ENCODE results near the gene ZNF276.
"Not testable (repeated sequence)": the region's sequence is repeated elsewhere in the genome, so short reads cannot be mapped to it uniquely, and the experiment has no call there.

Gene ZNF276

GRCh38 chr16:89695875-89696669 lies 25.3 kb upstream of the ZNF276 start:
- in situ Hi-C loops (cut with MboI; ENCODE audit: low sequenced_read_pairs): no loop called here

- in situ Hi-C loops (cut with MboI; ENCODE audit: low sequenced_read_pairs): no loop called here
Observed at GRCh38 chr16:89696670-89697128, 24.6 kb upstream of the ZNF276 start.

DNA sequence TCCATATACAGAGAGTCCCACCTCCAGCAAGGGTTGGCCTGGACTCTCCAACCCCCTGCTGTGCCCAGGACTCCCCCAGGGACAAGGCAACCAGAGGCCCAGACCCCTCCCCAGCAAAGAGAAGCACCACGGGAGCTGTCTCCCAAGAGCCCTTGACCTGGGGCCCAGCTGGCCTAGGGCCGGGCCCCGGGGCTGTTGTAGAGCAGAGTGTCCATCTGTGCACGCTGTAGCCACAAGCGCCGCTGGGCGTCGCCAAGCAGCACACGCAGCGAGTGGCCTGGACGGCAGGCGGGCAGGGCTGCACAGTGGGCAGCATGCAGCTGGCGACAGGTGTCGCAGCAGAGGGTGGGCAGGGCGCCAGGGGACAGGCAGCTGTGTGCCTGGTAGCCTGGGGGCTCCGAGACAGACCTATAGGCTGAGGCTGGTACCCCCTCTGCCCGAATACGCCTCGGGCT lies 24.1 kb upstream of the ZNF276 start:
- in situ Hi-C loops (cut with MboI; ENCODE audit: low sequenced_read_pairs): no loop called here

DNA sequence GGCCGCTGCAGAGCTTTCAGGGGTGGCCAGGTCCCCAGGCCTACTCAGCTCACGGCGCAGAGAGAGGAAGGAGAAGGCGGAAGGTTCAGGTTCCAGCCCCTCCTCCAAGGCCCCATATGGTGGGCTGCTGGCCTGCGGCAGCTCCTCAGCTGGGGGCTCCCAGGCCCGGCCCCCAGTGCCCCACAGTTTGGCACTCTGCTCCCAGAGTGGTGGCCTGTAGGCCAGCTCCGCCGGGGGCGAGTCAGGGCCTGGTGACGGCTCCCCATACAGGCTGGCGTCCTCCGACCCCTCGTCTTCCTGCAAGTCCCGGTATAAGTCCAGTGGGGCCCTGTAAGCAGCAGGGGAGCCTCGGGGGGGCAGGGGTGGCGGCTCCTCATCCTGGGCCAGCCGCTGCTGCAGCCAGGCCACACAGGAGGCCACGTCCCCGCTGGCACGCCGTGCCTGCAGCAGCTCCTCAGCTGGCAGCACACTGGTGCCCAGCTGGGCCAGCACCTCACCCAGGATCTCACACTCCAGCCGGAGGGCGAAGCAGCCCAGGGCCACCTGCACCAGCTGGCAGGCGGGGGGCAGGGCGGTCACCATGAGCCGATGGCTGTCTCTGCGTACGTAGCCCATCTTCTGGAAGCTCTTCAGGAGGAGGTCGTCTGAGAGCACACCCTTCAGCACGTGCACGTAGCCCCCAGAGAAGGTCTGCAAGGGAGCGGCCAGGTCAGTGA lies 23.6 kb upstream of the ZNF276 start:
- in situ Hi-C loops (cut with MboI; ENCODE audit: low sequenced_read_pairs): no loop called here

DNA sequence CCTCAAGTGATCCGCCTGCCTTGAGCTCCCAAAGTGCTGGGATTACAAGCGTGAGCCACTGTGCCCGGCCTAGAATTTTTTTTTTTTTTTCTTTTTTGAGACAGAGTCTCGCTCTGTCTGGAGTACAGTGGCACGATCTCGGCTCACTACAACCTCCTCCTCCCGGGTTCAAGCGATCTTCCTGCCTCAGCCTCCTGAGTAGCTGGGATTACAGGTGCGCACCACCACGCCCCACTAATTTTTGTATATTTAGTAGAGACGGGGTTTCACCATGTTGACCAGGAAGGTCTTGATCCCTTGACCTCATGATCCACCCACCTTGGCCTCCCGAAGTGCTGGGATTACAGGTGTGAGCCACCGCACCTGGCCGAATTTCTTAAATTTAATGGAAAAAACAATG lies 22.6 kb upstream of the ZNF276 start:
- in situ Hi-C loops (cut with MboI; ENCODE audit: low sequenced_read_pairs): not testable (repeated sequence)

DNA sequence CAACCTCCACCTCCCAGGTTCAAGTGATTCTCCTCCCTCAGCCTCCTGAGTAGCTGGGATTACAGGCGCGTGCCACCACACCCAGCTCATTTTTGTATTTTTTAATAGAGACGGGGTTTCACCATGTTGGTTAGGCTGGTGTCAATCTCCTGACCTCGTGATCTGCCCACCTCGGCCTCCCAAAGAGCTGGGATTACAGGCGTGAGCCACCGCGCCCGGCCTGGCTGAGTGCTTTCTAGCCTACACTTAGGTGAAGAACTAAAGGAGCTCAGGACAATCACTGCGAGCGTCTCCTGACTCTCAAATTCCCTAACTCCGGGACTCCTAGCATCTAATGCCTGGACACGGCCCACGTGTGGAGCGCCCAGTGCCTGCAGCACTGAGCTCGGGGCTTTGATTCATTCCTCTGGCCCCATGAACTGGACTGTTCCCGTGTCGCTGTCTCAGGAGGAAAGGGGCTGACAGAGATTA lies 21.7 kb upstream of the ZNF276 start:
- in situ Hi-C loops (cut with MboI; ENCODE audit: low sequenced_read_pairs): not testable (repeated sequence)

DNA sequence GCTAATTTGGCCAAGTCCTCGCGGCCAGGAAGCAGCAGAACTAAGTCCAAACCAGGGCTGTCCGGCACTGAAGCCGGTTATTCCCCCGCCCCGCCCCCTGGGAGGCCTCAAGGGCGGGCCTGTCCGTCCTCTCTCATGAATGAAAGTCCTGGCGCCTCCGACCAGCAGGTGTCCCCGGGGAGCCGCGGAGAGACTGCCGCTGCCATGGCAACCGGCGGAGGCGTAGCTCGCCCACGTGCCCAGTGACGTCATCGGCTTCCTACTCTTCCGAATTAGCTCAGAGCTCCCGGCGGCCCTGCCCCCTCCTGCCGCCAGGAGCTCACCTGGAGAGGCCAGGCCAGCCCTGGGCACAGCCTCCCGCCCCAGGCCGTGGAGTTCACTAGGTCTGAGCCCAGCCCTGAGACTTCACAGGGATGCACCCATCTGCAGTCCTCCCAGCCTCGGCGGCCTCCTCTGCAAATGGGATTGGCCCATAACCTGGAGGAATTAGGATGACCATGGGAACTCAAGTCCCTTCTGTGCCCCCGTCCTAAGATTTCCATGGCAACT lies 21.2 kb upstream of the ZNF276 start:
- in situ Hi-C loops (cut with MboI; ENCODE audit: low sequenced_read_pairs): no loop called here

DNA sequence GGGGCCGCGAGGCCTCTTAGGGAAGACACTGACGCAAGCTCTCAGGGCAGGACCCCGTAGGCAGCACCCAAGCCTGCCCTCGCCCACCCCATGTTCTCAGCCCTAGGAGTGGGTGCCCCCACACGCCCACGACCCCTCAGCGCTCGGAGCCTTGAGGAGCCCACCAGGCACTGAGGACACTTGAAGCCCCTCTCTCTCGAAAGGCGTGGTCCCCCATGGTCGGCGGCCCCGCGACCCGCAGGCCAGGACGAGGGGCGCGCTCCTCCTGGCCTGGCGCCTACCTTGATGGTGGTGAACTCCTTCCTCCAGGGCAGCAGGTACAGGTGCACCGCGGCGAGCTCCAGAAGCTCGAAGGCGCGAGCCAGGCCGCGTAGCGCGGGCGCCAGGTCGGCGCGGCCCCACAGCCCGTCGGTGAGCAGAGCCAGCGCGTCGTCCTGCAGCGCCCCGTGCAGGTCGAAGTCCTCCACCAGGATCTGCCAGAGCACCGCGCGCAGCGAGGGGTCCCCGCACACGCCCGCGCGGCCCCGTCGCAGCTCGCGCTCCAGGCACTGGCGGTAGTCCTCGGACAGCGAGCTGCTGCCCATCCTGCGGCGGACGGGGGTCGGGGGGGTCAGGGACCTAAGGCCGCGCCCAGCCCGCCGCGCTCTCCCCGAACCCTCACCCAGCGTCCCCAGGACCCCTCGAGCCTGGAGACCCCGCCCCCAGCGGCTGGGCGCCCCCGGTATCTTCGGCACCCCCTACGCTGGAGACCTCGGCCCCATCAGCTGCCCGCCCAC lies 20.5 kb upstream of the ZNF276 start:
- in situ Hi-C loops (cut with MboI; ENCODE audit: low sequenced_read_pairs): no loop called here

DNA sequence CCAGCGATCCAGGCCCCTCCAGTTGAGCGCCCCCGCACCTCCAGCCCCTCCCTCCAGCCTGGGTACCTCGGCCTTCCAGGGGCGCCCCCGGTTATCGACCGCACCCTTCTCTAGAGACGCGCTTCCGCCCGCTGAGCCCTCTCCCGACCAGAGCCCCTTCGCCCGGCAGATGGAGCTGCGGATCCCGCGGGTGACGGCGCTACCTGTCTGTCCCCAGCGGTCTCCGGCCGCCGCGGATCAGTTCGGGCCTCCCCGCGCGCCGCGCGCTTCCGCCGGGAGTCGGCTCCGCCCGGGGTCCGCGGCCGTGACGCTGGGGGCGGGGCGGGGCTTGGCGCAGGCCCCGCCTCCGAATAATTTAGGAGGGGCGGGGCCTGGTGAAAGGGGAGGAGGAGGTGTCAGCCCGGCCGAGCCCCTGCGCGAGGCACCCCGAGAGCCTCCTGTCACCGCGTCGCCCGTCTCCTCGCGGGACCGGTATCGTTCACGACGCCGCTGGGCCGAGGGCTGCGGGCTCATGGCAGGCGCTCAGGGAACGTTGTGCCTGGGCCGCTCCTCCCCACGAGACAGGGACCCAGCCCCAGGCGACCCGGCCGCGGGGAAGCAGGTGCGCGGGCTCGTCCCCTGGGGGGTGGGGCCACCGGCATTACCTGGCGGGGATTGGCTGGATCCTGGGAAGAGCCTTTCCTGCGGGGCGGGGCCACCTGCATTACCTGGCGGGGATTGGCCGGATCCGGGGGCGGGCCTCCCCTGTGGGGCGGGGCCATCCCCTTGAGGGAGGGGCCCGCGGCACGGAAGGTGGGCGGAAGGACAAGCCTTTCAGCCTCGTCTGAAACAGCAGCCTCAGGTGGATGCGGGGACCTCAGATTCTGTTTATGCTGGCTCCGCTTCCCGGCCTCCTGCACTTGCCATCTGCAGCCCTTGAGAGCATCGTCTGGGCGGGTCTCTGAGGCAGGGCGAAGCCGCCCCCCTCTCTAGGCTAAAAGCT lies 19.6 kb upstream of the ZNF276 start, which contains the start of gene SPATA2L:
TSS of gene SPATA2L (minus strand) at position 281 of the 982 bp plus-strand sequence. CDS start 473 bp downstream, outside the sequence.
- in situ Hi-C loops (cut with MboI; ENCODE audit: low sequenced_read_pairs): no loop called here

DNA sequence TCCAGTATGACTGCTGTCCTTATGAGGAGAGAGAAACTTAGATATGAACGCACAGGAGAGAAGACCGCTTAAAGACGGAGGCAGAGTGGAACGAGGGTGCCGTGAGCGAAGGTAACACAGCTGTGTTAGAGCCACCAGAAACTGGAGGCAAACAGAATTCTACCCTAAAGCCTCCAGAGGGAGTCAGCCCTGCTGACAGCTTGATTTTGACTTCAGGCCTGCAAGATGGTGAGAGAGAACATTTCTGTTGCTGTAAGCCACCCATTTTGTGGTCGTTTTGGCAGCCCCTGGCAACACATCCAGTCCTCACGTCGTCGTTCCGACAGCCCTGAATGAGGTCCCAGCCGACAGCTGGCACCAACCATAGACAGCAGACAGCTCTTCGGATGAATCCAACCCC lies 17.1 kb upstream of the ZNF276 start:
- in situ Hi-C loops (cut with MboI; ENCODE audit: low sequenced_read_pairs): no loop called here

DNA sequence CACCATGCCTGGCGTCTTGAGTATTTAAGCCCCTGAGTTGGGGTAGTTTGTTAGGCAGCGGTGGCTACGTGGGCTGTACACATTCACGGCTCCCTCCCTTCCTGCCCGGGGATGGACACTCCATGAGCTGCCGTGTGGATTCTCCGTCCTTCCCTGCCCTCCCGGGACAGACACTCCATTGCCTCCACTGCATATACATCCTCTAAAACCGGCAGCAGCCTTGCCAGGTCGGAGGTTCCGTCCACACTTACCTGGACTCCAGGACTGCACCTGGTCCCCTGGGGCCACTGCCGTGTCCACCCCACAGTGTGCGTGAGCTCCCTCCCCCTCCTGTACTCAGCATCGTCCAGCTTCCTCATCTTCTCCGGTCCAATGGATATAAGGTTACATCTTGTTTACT lies 16.3 kb upstream of the ZNF276 start:
- in situ Hi-C loops (cut with MboI; ENCODE audit: low sequenced_read_pairs): no loop called here

GRCh38 chr16:89706518-89707260 lies 14.6 kb upstream of the ZNF276 start:
- in situ Hi-C loops (cut with MboI; ENCODE audit: low sequenced_read_pairs): no loop called here

DNA sequence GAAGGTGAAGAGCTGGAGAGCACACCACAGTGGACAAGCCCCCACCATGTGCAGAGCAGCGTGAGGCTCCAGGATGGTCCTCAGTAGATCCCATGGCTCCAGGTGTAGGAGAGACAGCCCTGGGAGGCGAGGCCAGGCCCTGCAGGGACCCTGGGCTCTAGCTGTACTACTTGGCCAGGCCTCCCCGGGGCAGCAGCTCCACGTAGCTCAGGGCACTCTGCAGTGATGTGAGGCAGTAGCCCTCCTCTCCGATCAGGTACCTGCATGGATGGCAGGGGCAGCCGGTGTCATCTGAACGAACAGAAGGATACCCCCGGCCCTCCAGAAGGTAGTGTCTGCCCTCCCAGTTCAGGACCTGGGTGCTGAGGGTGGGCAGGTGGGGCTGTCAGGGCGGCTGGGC lies 13.6 kb upstream of the ZNF276 start:
- in situ Hi-C loops (cut with MboI; ENCODE audit: low sequenced_read_pairs): no loop called here

- in situ Hi-C loops (cut with MboI; ENCODE audit: low sequenced_read_pairs): no loop called here
Observed at GRCh38 chr16:89708481-89708931, 12.8 kb upstream of the ZNF276 start.

- in situ Hi-C loops (cut with MboI; ENCODE audit: low sequenced_read_pairs): no loop called here
Observed at GRCh38 chr16:89709166-89709565, 12.2 kb upstream of the ZNF276 start.

GRCh38 chr16:89709716-89710432 lies 11.5 kb upstream of the ZNF276 start:
- in situ Hi-C loops (cut with MboI; ENCODE audit: low sequenced_read_pairs): no loop called here

DNA sequence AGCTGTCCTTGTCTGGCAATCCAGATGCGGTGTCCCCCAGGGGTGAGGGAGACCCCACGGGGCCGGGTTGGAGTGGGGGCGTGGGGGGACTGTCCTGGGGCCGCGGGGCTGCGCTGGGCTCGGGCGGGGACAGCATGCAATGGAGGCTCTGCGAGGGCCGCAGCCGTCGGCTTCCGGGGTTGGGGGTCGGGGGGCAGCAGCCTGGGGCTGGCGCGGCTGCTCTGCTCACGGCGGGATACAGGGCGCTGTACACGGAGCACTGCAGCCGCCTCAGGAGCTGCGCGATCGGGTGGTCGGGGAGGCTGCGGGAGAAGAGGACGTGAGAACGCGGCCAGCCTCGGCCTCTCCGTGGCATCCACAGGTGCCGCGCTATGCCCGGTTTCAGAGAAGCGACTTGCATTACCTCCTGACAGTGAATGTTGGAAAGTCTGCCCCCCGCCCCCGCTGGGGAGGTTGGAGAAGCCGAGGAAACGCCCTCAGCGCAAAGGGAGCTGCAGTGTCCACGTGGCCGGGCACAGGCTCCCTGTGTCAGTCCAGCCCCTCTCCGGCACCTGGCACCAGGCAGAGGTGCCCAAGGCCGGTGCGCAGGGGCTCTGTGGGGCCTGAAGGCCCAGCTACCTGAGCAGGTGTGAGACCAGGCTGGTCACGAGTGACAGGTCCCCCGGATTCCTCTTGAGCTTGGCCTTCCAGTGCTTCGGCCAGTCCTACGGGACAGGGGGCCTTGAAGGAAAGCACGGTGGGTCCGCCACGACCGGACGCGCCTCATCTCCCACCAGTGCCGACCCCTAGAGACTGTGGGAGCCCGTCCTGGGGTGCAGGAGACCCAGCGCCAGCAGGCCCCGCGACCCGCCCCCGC lies 10.4 kb upstream of the ZNF276 start:
- in situ Hi-C loops (cut with MboI; ENCODE audit: low sequenced_read_pairs): no loop called here

Data from HL-60/S4 treated with retinoic acid at 250 ng/mL for 4 days and 3 days (cell line).